HG02884 (cell line): ENCODE data around the gene MSX1.

Experiments
- ATAC-seq: cut with Tn5 transposase; IDR thresholded peaks from one replicate; pipeline ENCODE4 v1.9.1; 2021; ENCODE audit warnings: mild to moderate bottlenecking, moderate library complexity; ENCODE audit not compliant: unreplicated experiment

Gene MSX1

GRCh38 chr4:4857001-4857808 lies 2.3 kb upstream of the MSX1 start:
- ATAC-seq: no peak

- ATAC-seq: no peak
These were observed 1.5 kb upstream of the MSX1 start for GRCh38 chr4:4857809-4858508.

- ATAC-seq: no peak
These were observed 739 bp upstream of the MSX1 start for GRCh38 chr4:4858527-4859324.

GRCh38 chr4:4859799-4860599 lies 534 bp downstream of the MSX1 start:
- ATAC-seq: peak; percentile 20

- ATAC-seq: no peak
These were observed 1.3 kb downstream of the MSX1 start for GRCh38 chr4:4860600-4861389.

GRCh38 chr4:4861390-4862018 lies 2.0 kb downstream of the MSX1 start:
- no peak for ATAC-seq

GRCh38 chr4:4862071-4862551 lies 2.6 kb downstream of the MSX1 start:
- ATAC-seq: no peak

GRCh38 chr4:4862665-4863482 lies 3.4 kb downstream of the MSX1 start:
- no peak for ATAC-seq

- ATAC-seq: no peak
These were observed 5.0 kb downstream of the MSX1 start for GRCh38 chr4:4864443-4864939.

GRCh38 chr4:4864940-4865704 lies 5.7 kb downstream of the MSX1 start:
- no peak for ATAC-seq

GRCh38 chr4:4865705-4866123 lies 6.2 kb downstream of the MSX1 start:
- no peak for ATAC-seq

GRCh38 chr4:4866124-4866865 lies 6.8 kb downstream of the MSX1 start:
- no peak for ATAC-seq

GRCh38 chr4:4866866-4867374 lies 7.5 kb downstream of the MSX1 start:
- ATAC-seq: no peak

GRCh38 chr4:4867375-4868039 lies 8.0 kb downstream of the MSX1 start:
- no peak for ATAC-seq

GRCh38 chr4:4868040-4868757 lies 8.7 kb downstream of the MSX1 start:
- no peak for ATAC-seq
